Measurements from ENCODE around the gene JAK2. TPM values are rescaled to one million over a fixed set of nuclear protein-coding genes. Genes with fewer than 3 reads are reported as not detected.
"Not testable (repeated sequence)": the region's sequence is repeated elsewhere in the genome, so short reads cannot be mapped to it uniquely, and the experiment has no call there.

JAK2 gene
- total RNA-seq, result 10 to 100 TPM; 20.6 to 27.0 TPM

DNA sequence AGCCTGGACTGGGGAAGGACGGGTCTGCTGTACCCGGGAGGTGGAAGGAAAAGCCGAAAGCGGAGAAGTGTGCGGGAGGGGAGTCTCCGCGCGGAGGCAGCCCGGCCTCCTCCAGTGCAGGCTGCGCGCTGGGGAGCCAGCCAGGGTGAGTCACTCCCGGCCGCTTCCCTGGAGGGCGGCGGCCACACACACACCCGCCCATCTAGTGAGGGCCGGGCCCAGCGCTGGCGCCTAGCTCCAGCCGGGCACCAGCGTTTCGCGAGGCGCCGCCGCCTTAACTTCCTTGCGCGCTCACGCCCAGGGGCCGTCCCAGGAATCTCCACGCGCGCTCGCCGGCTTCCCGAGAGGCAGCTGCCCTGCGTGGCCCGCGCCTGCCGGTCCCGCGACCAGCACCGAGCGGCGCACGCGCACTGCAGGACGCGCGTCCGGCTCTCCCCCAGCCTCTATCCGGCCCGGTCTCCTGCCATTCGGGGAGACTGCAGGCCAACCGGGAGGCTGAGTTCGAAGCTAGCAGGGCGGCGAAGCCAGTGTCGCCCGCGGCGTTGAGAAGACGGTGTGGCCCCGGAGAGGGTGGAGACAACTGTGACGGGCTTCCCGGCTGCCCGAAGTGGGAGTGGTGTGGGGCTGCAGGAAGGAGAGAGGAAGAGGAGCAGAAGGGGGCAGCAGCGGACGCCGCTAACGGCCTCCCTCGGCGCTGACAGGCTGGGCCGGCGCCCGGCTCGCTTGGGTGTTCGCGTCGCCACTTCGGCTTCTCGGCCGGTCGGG lies at the start of gene JAK2:
TSS of gene JAK2 (plus strand) at position 652 of the 765 bp plus-strand sequence. CDS start 36,716 bp downstream, outside the sequence.
- peak; percentile 94 for DNase-seq
- peaks cover 44% of the 10 kb centered on the region for H3K4me1 Mint-ChIP-seq

DNA sequence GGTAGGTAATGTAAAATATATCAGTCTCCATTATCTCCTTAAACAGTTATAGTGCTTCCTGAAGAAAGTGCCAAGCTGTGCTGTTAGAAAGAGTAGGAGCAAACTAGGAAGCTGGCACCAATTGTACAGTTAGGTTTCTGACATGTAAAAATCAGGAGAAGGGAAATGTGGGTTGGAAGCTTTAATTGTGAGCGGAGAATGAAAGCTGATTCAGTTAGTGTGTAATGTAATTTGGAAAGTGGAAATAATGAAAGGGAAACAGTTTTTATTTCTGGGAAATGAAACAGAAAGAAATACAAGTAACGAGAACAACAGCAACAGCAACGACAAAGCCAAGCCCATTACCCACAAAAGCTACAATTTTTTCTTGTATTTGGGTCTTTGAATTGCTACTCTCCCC lies 48.8 kb upstream of the JAK2 start:
- no peaks in the 10 kb centered on the region for H3K9me3 Mint-ChIP-seq (ENCODE audit: low read depth)
- CTCF ChIA-PET, result interaction anchor here (0.8 to 1.8 kb wide), 4 partner anchors 8 to 191 kb away, joined by 3 to 4 read pairs (median 4); no protein-coding TSS in a partner anchor

More for the DNA sequence above, at the start of gene JAK2:
- peak; percentile 87 for ATAC-seq
- Mint-ChIP-seq H3K9me3 (ENCODE audit: low read depth) (no peaks in the 10 kb centered on the region), H3K27me3 (no peaks in the 10 kb centered on the region), H3K4me3 (peak within 1 kb of the TSS; percentile 88), H3K27ac (peak within 1 kb of the TSS; percentile 90), H3K36me3 (peaks cover 7% of the 10 kb centered on the region)
- CTCF ChIA-PET, result interaction anchor here (0.7 to 6.6 kb wide), 14 partner anchors 9 to 244 kb away, joined by 3 to 80 read pairs (median 4); partner anchors contain the start of genes AK3 and RCL1

GRCh38 chr9:4936823-4937222 lies 48.2 kb upstream of the JAK2 start:
- H3K27me3 Mint-ChIP-seq, result no peaks in the 10 kb centered on the region
- DNase-seq, result no peak
- H3K4me1 Mint-ChIP-seq, result peaks cover 48% of the 10 kb centered on the region
- CTCF ChIA-PET, result interaction anchor here (0.8 to 1.5 kb wide), 4 partner anchors 8 to 192 kb away, joined by 3 to 4 read pairs (median 4); no protein-coding TSS in a partner anchor
- H3K4me3 Mint-ChIP-seq, result peak overlapping the region; percentile 57
- no peaks in the 10 kb centered on the region for H3K9me3 Mint-ChIP-seq (ENCODE audit: low read depth)
- no peak for ATAC-seq
- H3K36me3 Mint-ChIP-seq, result peaks cover 7% of the 10 kb centered on the region
- peak overlapping the region; percentile 94 for H3K27ac Mint-ChIP-seq

More for the DNA sequence above, 48.8 kb upstream of the JAK2 start:
- ATAC-seq, result peak; percentile 72
- no peaks in the 10 kb centered on the region for H3K27me3 Mint-ChIP-seq
- H3K4me3 Mint-ChIP-seq, result peak overlapping the region; percentile 62
- DNase-seq, result no peak
- peaks cover 7% of the 10 kb centered on the region for H3K36me3 Mint-ChIP-seq
- peak overlapping the region; percentile 90 for H3K27ac Mint-ChIP-seq
- H3K4me1 Mint-ChIP-seq, result peaks cover 46% of the 10 kb centered on the region

DNA sequence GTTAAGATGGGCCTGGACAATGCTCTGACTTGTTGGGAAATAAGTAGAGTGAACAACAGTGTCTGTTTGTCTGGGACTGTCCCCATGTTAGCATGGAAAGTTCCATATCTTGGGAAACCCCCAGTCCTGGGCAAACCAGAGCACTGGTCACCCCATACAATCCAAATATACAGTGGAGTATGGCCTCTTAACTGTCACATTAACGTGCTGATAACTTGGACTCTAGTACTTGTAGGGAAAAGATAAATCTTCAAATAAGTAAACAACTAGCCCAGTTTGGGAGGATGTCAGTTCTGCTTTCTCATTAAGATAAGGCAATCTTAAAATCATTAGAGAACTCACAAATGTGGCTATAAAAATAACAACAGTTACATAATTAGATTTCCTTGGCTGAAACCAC lies 47.6 kb upstream of the JAK2 start:
- CTCF ChIA-PET, result interaction anchor here (0.8 to 3.5 kb wide), 3 partner anchors 34 to 51 kb away, joined by 3 to 12 read pairs (median 4); partner anchors contain the start of gene JAK2

DNA sequence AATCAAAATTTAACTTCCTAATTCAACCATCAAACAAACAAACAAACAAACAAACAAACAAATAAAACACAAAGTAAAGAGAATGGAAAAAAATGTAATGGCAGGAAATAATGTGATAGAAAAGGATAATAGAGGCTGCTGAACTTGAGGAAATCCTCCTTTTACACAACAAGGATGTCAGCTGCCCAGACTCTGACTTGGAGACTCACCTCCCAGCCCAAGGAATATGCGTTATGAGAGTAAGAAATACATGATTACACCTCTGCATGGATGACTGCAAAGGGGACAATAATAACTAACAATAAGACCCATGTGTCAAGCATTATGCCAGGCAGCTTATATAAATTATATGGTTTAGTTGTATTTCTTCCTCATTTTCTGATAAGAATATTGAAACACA lies 46.6 kb upstream of the JAK2 start:
- Mint-ChIP-seq H3K27ac (peak overlapping the region; percentile 76), H3K4me3 (peak overlapping the region; percentile 10), H3K27me3 (no peaks in the 10 kb centered on the region), H3K4me1 (peaks cover 64% of the 10 kb centered on the region), H3K9me3 (ENCODE audit: low read depth) (no peaks in the 10 kb centered on the region), H3K36me3 (peaks cover 9% of the 10 kb centered on the region)
- CTCF ChIA-PET, result interaction anchor here (1.0 to 3.5 kb wide), 3 partner anchors 14 to 50 kb away, joined by 3 to 12 read pairs (median 4); partner anchors contain the start of gene JAK2
- no peak for DNase-seq
- ATAC-seq, result no peak

More for the DNA sequence above, 47.6 kb upstream of the JAK2 start:
- Mint-ChIP-seq H3K27ac (peak overlapping the region; percentile 94), H3K36me3 (peaks cover 9% of the 10 kb centered on the region), H3K27me3 (no peaks in the 10 kb centered on the region), H3K9me3 (ENCODE audit: low read depth) (no peaks in the 10 kb centered on the region), H3K4me1 (peaks cover 53% of the 10 kb centered on the region), H3K4me3 (no peak overlapping the region)
- ATAC-seq (no peak), DNase-seq (no peak)

DNA sequence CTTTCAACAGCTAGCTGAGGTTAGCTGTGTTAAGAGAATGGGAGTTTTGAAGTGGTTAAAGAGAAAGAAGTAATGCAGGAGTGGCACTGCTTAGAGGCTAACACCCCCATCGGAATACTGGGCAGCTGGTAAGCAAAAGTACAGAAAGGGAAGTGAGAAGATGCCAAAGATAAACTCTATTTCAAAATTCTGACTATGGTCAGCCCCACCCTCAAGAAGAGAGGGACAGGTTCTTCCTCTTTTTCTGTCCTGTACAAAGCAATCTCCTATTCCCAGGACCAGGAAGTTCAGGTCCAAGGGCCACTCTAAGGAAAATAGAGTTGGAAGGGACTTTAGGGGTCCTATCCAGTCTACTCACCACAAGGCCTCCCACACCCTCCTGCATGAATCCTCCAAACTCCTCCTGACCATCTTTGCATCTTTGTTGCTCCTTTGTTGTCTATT lies 45.9 kb upstream of the JAK2 start:
- H3K36me3 Mint-ChIP-seq, result peaks cover 9% of the 10 kb centered on the region
- H3K27me3 Mint-ChIP-seq, result no peaks in the 10 kb centered on the region
- peak overlapping the region; percentile 10 for H3K4me3 Mint-ChIP-seq
- H3K27ac Mint-ChIP-seq, result peak overlapping the region; percentile 76
- H3K4me1 Mint-ChIP-seq, result peaks cover 67% of the 10 kb centered on the region
- no peaks in the 10 kb centered on the region for H3K9me3 Mint-ChIP-seq (ENCODE audit: low read depth)
- CTCF ChIA-PET, result interaction anchor here (1.0 to 3.5 kb wide), 2 partner anchors 46 to 49 kb away, joined by 3 to 12 read pairs; partner anchors contain the start of gene JAK2
- DNase-seq, result no peak
- peak; percentile 67 for ATAC-seq

DNA sequence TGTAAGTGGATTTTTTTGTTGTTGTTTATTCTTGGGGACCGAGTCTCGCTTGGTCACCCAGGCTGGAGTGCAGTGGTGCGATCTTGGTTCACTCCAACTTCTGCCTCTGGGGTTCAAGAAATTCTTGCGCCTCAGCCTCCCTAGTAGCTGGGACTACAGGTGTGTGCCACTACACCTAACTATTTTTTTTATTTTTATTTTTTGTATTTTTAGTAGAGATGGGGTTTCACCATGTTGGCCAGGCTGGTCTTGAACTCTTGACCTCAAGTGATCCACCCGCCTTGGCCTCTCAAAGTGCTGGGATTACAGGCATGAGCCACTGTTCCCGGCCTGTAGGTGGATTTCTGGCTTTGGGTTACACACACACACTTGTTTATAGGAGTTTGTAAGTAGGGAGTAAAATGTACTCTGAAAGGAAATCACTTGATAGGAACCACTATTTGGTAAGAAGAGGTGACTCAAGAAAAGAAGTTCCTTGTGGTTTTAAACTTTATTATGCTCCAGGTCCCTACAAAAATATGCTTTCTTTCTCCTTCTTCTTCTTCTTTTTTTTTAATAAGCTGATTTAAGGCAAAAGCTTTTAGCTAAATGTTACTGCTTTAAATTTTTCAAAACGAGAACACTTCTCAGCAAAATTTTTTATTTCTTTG lies 42.9 kb upstream of the JAK2 start:
- Mint-ChIP-seq H3K4me1 (peaks cover 65% of the 10 kb centered on the region), H3K36me3 (peaks cover 11% of the 10 kb centered on the region)
- not testable (repeated sequence) for DNase-seq; H3K27ac Mint-ChIP-seq; H3K4me3 Mint-ChIP-seq; H3K27me3 Mint-ChIP-seq; ATAC-seq; H3K9me3 Mint-ChIP-seq (ENCODE audit: low read depth)
- CTCF ChIA-PET, result interaction anchor here (1.0 to 1.6 kb wide), 2 partner anchors 43 to 183 kb away, joined by 4 to 6 read pairs; partner anchors contain the start of gene JAK2

- Mint-ChIP-seq H3K4me3 (no peak overlapping the region), H3K27me3 (no peaks in the 10 kb centered on the region), H3K27ac (no peak overlapping the region), H3K9me3 (ENCODE audit: low read depth) (no peaks in the 10 kb centered on the region), H3K36me3 (peaks cover 11% of the 10 kb centered on the region), H3K4me1 (peaks cover 54% of the 10 kb centered on the region)
- ATAC-seq, result no peak
- CTCF ChIA-PET, result interaction anchor here (1.6 kb wide), 1 partner anchor 42 kb away, joined by 6 read pairs; the partner anchor contains the start of gene JAK2
- DNase-seq, result no peak
These were observed 41.7 kb upstream of the JAK2 start for GRCh38 chr9:4943346-4943745.

- H3K4me3 Mint-ChIP-seq, result peak overlapping the region; percentile 32
- CTCF ChIA-PET, result interaction anchor here (0.8 to 1.3 kb wide), 4 partner anchors 9 to 44 kb away, joined by 3 to 4 read pairs (median 4); partner anchors contain the start of gene JAK2
- ATAC-seq (peak; percentile 61), DNase-seq (peak; percentile 72)
- not testable (repeated sequence) for H3K27me3 Mint-ChIP-seq; H3K9me3 Mint-ChIP-seq (ENCODE audit: low read depth)
- H3K27ac Mint-ChIP-seq, result peak overlapping the region; percentile 77
- peaks cover 42% of the 10 kb centered on the region for H3K4me1 Mint-ChIP-seq
- H3K36me3 Mint-ChIP-seq, result peaks cover 10% of the 10 kb centered on the region
These were observed 40.5 kb upstream of the JAK2 start for GRCh38 chr9:4944431-4945211.

GRCh38 chr9:4946937-4947336 lies 38.1 kb upstream of the JAK2 start:
- DNase-seq, result no peak
- Mint-ChIP-seq H3K9me3 (ENCODE audit: low read depth) (no peaks in the 10 kb centered on the region), H3K4me1 (peaks cover 30% of the 10 kb centered on the region), H3K4me3 (no peak overlapping the region), H3K27me3 (peaks cover under 1% of the 10 kb centered on the region), H3K36me3 (peaks cover 10% of the 10 kb centered on the region), H3K27ac (no peak overlapping the region)
- CTCF ChIA-PET, result interaction anchor here (1.1 kb wide), 1 partner anchor 38 kb away, joined by 3 read pairs; the partner anchor contains the start of gene JAK2
- ATAC-seq, result no peak

GRCh38 chr9:4955836-4956235 lies 29.2 kb upstream of the JAK2 start:
- CTCF ChIA-PET, result no interaction called here
- ATAC-seq (no peak), DNase-seq (no peak)
- Mint-ChIP-seq H3K4me1 (no peaks in the 10 kb centered on the region), H3K4me3 (no peak overlapping the region), H3K9me3 (ENCODE audit: low read depth) (peaks cover 2% of the 10 kb centered on the region), H3K27ac (no peak overlapping the region), H3K36me3 (peaks cover 8% of the 10 kb centered on the region), H3K27me3 (peaks cover 5% of the 10 kb centered on the region)

GRCh38 chr9:4959031-4959430 lies 26.0 kb upstream of the JAK2 start:
- H3K36me3 Mint-ChIP-seq, result peaks cover 17% of the 10 kb centered on the region
- no peak overlapping the region for H3K4me3 Mint-ChIP-seq
- H3K9me3 Mint-ChIP-seq (ENCODE audit: low read depth), result peaks cover 4% of the 10 kb centered on the region
- H3K27ac Mint-ChIP-seq, result no peak overlapping the region
- no peak for DNase-seq
- CTCF ChIA-PET, result interaction anchor here (2.0 kb wide), 1 partner anchor 200 kb away, joined by 7 read pairs; no protein-coding TSS in a partner anchor
- H3K4me1 Mint-ChIP-seq, result peaks cover 7% of the 10 kb centered on the region
- H3K27me3 Mint-ChIP-seq, result no peaks in the 10 kb centered on the region
- no peak for ATAC-seq
